ENCODE measurements around the gene LUC7L3.

LUC7L3 gene

DNA sequence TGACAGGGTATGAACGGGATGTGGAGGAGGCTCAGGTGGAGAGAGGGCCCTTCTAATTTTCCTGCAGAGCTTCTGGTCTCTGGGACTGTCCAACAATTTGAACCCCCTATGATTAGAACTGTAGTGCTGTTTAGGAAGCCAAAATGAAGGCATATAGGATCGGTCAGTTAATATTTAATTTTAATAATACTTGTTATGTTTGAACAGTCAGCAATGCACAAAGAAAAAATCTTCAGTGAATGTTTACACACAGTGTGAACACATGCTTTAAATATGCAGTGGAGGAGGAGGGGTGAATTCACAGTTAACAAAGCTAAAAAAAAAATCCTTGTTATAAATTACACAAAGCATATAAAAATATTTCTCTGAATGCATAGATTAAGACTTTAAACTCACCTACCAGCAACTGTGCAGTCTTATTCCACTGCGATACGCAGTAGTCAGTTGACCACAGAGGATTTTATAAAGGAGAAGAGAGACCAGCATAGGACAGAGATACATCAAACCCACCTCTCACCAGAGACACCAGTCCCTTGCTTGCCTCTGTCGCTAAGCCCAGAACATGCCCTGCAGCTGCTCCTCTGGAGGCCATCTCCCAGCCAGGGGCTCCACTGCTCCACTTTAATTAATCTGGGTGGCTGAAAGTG lies 26.2 kb upstream of the LUC7L3 start:
- H3K4me1 ChIP-seq (ENCODE audit: insufficient read depth, low read length): no peaks in the 10 kb centered on the region
- TF ChIP-seq, protein P1, sequence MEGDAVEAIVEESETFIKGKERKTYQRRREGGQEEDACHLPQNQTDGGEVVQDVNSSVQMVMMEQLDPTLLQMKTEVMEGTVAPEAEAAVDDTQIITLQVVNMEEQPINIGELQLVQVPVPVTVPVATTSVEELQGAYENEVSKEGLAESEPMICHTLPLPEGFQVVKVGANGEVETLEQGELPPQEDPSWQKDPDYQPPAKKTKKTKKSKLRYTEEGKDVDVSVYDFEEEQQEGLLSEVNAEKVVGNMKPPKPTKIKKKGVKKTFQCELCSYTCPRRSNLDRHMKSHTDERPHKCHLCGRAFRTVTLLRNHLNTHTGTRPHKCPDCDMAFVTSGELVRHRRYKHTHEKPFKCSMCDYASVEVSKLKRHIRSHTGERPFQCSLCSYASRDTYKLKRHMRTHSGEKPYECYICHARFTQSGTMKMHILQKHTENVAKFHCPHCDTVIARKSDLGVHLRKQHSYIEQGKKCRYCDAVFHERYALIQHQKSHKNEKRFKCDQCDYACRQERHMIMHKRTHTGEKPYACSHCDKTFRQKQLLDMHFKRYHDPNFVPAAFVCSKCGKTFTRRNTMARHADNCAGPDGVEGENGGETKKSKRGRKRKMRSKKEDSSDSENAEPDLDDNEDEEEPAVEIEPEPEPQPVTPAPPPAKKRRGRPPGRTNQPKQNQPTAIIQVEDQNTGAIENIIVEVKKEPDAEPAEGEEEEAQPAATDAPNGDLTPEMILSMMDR (IDR thresholded peaks at IDR 0.05; ENCODE audit: borderline replicate concordance, extremely low read depth, low read length, poor library complexity, severe bottlenecking): no peak
- no peak for TF ChIP-seq EZH2 (IDR thresholded peaks at IDR 0.05; ENCODE audit: borderline replicate concordance, low read depth, low read length, severe bottlenecking)
- no peaks in the 10 kb centered on the region for H3K27me3 ChIP-seq (ENCODE audit: insufficient read depth, low read length, poor library complexity)
- no peaks in the 10 kb centered on the region for H3K9me3 ChIP-seq (ENCODE audit: insufficient read depth, low read length, severe bottlenecking)
- no peak overlapping the region for H3K4me3 ChIP-seq (ENCODE audit: low read depth in 1 of 2, low read length in 2 of 2)
- H3K9ac ChIP-seq (ENCODE audit: low read depth, low read length): no peak overlapping the region
- peaks cover 11% of the 10 kb centered on the region; the same call in 1 of the 2 replicates for H4K20me1 ChIP-seq (ENCODE audit: insufficient read depth, low read length)
- ATAC-seq (ENCODE audit: insufficient read depth, low read depth): no peak
- no peak for DNase-seq
- H3K27ac ChIP-seq (ENCODE audit: low read length): no peak overlapping the region
- no peak overlapping the region for H2AFZ ChIP-seq (ENCODE audit: low read depth, low read length)
- no peaks in the 10 kb centered on the region for H3K79me2 ChIP-seq (ENCODE audit: insufficient read depth, low read length)
- no peak overlapping the region for H3K4me2 ChIP-seq (ENCODE audit: insufficient read depth, low read length)
- peaks cover 59% of the 10 kb centered on the region for H3K36me3 ChIP-seq (ENCODE audit: insufficient read depth, low read length)

DNA sequence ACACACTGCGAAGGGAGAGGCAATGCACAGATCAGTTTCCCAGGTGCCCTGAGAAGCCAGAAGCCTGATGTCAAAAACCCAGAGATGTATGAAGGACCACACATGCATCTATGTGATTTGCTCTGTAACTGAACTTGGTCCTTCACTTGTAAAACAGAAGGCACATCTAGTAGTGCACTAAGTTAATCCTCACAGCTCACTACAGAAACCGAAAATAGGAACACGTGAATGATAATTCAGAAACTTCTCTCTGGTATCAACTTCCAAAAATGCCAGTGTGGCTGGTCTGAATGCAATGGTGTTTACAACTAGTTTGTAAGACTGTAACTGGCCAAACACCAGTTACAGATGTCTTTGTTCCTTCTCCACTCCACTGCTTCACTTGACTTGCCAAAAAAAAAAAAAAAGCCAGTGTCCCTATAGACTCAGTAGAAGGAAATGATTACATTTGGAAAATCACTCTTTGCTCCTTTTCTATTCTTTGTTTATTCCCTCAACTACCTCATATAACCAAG lies 23.0 kb upstream of the LUC7L3 start:
- no peak overlapping the region for H3K4me3 ChIP-seq (ENCODE audit: low read depth in 1 of 2, low read length in 2 of 2)
- no peaks in the 10 kb centered on the region for H3K9me3 ChIP-seq (ENCODE audit: insufficient read depth, low read length, severe bottlenecking)
- no peak overlapping the region for H3K27ac ChIP-seq (ENCODE audit: low read length)
- no peak overlapping the region for H2AFZ ChIP-seq (ENCODE audit: low read depth, low read length)
- no peaks in the 10 kb centered on the region for H3K4me1 ChIP-seq (ENCODE audit: insufficient read depth, low read length)
- peaks cover 11% of the 10 kb centered on the region; the same call in 1 of the 2 replicates for H4K20me1 ChIP-seq (ENCODE audit: insufficient read depth, low read length)
- peaks cover 9% of the 10 kb centered on the region for H3K79me2 ChIP-seq (ENCODE audit: insufficient read depth, low read length)
- no peaks in the 10 kb centered on the region for H3K27me3 ChIP-seq (ENCODE audit: insufficient read depth, low read length, poor library complexity)
- H3K4me2 ChIP-seq (ENCODE audit: insufficient read depth, low read length): no peak overlapping the region
- ATAC-seq (ENCODE audit: insufficient read depth, low read depth): no peak
- H3K36me3 ChIP-seq (ENCODE audit: insufficient read depth, low read length): peaks cover 86% of the 10 kb centered on the region
- no peak for TF ChIP-seq EZH2 (IDR thresholded peaks at IDR 0.05; ENCODE audit: borderline replicate concordance, low read depth, low read length, severe bottlenecking)
- TF ChIP-seq, protein P1 (IDR thresholded peaks at IDR 0.05; ENCODE audit: borderline replicate concordance, extremely low read depth, low read length, poor library complexity, severe bottlenecking): no peak
- no peak for DNase-seq
- H3K9ac ChIP-seq (ENCODE audit: low read depth, low read length): no peak overlapping the region

- TF ChIP-seq, protein P1 (IDR thresholded peaks at IDR 0.05; ENCODE audit: borderline replicate concordance, extremely low read depth, low read length, poor library complexity, severe bottlenecking): no peak
- TF ChIP-seq EZH2 (IDR thresholded peaks at IDR 0.05; ENCODE audit: borderline replicate concordance, low read depth, low read length, severe bottlenecking): no peak
- H3K27me3 ChIP-seq (ENCODE audit: insufficient read depth, low read length, poor library complexity): no peaks in the 10 kb centered on the region
Measured at GRCh38 chr17:50697062-50697461, 22.3 kb upstream of the LUC7L3 start.

More at GRCh38 chr17:50697062-50697461, 22.3 kb upstream of the LUC7L3 start:
- peaks cover 86% of the 10 kb centered on the region for H3K36me3 ChIP-seq (ENCODE audit: insufficient read depth, low read length)
- H2AFZ ChIP-seq (ENCODE audit: low read depth, low read length): no peak overlapping the region
- no peak overlapping the region for H3K4me2 ChIP-seq (ENCODE audit: insufficient read depth, low read length)
- H3K27ac ChIP-seq (ENCODE audit: low read length): no peak overlapping the region
- no peak for DNase-seq
- peaks cover 11% of the 10 kb centered on the region; the same call in 1 of the 2 replicates for H4K20me1 ChIP-seq (ENCODE audit: insufficient read depth, low read length)
- no peak for ATAC-seq (ENCODE audit: insufficient read depth, low read depth)
- H3K4me3 ChIP-seq (ENCODE audit: low read depth in 1 of 2, low read length in 2 of 2): no peak overlapping the region
- no peaks in the 10 kb centered on the region for H3K4me1 ChIP-seq (ENCODE audit: insufficient read depth, low read length)
- peaks cover 15% of the 10 kb centered on the region for H3K79me2 ChIP-seq (ENCODE audit: insufficient read depth, low read length)
- no peak overlapping the region for H3K9ac ChIP-seq (ENCODE audit: low read depth, low read length)
- H3K9me3 ChIP-seq (ENCODE audit: insufficient read depth, low read length, severe bottlenecking): no peaks in the 10 kb centered on the region
